Epithelial cell of prostate (primary cell): ENCODE results near the gene NCAPD2.
A peak's percentile ranks its signal among the peaks of the same experiment; 100 is the strongest.
"Not testable (repeated sequence)": the region's sequence is repeated elsewhere in the genome, so short reads cannot be mapped to it uniquely, and the experiment has no call there.

Experiments
- DNase-seq: peaks from one replicate; pipeline ENCODE4 v3.0.0-alpha.2; 2011; ENCODE audit warnings: low read depth, low spot score
- H3K27ac ChIP-seq: fragments of 450-650 bp; 2 replicates; pipeline ENCODE4 v1.5.1; 2017; ENCODE audit warnings: mild to moderate bottlenecking

NCAPD2 gene

DNA sequence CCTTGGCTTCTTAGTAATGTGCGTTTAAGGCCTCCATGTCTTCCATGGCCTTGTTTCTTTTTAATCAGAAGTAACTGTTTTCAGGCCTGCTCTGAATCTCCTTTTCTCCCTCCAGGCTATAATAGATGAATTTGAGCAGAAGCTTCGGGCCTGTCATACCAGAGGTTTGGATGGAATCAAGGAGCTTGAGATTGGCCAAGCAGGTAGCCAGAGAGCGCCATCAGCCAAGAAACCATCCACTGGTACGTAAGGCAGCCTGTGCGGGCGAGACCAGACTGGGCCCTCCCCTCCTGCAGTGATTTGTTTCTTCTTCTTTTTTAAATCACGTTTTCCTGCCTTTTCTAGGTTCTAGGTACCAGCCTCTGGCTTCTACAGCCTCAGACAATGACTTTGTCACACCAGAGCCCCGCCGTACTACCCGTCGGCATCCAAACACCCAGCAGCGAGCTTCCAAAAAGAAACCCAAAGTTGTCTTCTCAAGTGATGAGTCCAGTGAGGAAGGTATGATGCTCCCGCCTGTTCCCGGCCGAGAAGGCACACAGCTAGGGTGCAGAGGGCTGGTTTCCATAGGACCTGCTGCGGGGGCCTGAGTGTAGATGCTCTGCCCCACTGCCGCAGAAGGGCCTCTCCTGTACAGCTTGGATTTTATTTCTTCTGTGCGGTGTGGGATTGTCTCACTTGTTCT lies 36.8 kb downstream of the NCAPD2 start:
- no peak overlapping the region for H3K27ac ChIP-seq
- no peak for DNase-seq

DNA sequence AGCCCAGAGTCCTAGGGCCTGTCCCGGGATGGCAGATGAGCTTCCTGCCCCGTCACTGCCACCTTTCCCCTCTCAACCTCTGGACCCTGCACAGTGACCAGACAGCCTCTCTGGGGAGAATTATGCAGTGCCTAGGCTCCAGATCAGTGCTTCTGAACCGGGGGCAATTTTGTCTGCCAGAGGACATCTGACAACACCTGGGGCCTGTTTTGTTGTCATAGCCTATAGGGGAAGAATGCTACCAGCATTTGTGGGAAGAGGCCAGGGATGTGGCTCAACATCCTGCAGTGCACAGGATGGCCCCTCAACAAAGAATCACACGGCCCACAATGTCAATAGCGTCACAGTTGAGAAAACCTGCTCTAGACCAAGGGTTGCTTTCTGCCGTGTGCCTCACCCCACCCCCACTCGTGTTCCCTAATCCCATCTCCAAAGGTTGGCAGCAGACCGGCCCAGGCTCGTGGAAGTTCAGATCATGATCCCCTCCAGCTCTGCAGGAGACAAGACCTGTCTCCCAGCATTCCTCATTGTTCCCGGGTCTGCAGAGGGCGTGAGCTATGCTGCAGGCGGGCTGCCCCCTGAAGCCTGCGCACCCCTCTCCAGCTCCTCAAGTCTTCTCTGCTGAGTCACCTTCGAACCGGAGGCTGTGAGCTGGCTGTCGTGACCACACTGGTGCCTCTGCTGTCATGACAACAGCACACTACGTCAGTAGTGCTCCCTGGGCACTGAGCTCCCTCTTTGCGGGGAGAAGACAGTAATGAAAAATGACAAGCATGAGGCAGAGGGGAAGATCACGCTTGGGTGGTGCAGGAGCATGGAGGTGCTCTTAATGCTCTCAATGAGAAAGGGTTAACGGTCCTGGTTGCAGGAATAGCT lies 38.4 kb downstream of the NCAPD2 start:
- H3K27ac ChIP-seq, result peak overlapping the region; percentile 95
- DNase-seq, result peak; percentile 74

DNA sequence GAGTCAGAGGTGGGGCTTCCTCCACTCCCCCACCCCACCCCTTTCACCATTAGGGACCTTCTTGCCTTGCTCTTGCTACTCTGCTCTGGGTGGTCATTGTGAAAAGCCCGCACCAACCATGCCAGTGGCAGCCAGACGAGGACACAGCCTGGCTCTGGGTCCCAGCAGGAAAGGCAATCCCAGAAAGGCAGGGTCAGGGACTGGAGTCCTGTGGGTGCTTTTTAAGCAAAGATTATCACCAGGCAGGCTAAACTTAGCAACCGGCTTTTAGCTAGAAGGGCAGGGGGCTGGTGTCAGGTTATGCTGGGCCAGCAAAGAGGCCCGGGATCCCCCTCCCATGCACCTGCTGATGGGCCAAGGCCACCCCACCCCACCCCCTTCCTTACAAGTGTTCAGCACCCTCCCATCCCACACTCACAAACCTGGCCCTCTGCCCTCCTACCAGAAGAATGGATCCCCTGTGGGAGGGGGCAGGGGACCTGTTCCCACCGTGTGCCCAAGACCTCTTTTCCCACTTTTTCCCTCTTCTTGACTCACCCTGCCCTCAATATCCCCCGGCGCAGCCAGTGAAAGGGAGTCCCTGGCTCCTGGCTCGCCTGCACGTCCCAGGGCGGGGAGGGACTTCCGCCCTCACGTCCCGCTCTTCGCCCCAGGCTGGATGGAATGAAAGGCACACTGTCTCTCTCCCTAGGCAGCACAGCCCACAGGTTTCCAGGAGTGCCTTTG lies 39.2 kb downstream of the NCAPD2 start:
- H3K27ac ChIP-seq, result peak overlapping the region; percentile 95
- no peak for DNase-seq

DNA sequence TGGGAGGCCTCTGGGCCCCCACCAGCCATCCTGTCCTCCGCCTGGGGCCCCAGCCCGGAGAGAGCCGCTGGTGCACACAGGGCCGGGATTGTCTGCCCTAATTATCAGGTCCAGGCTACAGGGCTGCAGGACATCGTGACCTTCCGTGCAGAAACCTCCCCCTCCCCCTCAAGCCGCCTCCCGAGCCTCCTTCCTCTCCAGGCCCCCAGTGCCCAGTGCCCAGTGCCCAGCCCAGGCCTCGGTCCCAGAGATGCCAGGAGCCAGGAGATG lies 39.7 kb downstream of the NCAPD2 start:
- H3K27ac ChIP-seq, result peak overlapping the region; percentile 95
- DNase-seq, result no peak

DNA sequence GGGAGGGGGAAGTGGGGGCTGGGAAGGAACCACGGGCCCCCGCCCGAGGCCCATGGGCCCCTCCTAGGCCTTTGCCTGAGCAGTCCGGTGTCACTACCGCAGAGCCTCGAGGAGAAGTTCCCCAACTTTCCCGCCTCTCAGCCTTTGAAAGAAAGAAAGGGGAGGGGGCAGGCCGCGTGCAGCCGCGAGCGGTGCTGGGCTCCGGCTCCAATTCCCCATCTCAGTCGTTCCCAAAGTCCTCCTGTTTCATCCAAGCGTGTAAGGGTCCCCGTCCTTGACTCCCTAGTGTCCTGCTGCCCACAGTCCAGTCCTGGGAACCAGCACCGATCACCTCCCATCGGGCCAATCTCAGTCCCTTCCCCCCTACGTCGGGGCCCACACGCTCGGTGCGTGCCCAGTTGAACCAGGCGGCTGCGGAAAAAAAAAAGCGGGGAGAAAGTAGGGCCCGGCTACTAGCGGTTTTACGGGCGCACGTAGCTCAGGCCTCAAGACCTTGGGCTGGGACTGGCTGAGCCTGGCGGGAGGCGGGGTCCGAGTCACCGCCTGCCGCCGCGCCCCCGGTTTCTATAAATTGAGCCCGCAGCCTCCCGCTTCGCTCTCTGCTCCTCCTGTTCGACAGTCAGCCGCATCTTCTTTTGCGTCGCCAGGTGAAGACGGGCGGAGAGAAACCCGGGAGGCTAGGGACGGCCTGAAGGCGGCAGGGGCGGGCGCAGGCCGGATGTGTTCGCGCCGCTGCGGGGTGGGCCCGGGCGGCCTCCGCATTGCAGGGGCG lies 40.2 kb downstream of the NCAPD2 start, which contains the start of gene GAPDH:
Gene GAPDH, plus strand, starts transcription at position 595 of the 772 bp plus-strand sequence. CDS start 316 bp downstream, outside the sequence.
- peak within 1 kb of the TSS; percentile 95 for H3K27ac ChIP-seq
- peak; percentile 87 for DNase-seq

DNA sequence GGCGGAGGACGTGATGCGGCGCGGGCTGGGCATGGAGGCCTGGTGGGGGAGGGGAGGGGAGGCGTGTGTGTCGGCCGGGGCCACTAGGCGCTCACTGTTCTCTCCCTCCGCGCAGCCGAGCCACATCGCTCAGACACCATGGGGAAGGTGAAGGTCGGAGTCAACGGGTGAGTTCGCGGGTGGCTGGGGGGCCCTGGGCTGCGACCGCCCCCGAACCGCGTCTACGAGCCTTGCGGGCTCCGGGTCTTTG lies 40.7 kb downstream of the NCAPD2 start:
- no peak for DNase-seq
- H3K27ac ChIP-seq, result peak overlapping the region; percentile 95

DNA sequence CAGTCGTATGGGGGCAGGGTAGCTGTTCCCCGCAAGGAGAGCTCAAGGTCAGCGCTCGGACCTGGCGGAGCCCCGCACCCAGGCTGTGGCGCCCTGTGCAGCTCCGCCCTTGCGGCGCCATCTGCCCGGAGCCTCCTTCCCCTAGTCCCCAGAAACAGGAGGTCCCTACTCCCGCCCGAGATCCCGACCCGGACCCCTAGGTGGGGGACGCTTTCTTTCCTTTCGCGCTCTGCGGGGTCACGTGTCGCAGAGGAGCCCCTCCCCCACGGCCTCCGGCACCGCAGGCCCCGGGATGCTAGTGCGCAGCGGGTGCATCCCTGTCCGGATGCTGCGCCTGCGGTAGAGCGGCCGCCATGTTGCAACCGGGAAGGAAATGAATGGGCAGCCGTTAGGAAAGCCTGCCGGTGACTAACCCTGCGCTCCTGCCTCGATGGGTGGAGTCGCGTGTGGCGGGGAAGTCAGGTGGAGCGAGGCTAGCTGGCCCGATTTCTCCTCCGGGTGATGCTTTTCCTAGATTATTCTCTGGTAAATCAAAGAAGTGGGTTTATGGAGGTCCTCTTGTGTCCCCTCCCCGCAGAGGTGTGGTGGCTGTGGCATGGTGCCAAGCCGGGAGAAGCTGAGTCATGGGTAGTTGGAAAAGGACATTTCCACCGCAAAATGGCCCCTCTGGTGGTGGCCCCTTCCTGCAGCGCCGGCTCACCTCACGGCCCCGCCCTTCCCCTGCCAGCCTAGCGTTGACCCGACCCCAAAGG lies 41.2 kb downstream of the NCAPD2 start:
- H3K27ac ChIP-seq, result peak overlapping the region; percentile 95
- DNase-seq, result no peak

DNA sequence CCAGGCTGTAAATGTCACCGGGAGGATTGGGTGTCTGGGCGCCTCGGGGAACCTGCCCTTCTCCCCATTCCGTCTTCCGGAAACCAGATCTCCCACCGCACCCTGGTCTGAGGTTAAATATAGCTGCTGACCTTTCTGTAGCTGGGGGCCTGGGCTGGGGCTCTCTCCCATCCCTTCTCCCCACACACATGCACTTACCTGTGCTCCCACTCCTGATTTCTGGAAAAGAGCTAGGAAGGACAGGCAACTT lies 41.7 kb downstream of the NCAPD2 start:
- H3K27ac ChIP-seq, result peak overlapping the region; percentile 95
- no peak for DNase-seq

DNA sequence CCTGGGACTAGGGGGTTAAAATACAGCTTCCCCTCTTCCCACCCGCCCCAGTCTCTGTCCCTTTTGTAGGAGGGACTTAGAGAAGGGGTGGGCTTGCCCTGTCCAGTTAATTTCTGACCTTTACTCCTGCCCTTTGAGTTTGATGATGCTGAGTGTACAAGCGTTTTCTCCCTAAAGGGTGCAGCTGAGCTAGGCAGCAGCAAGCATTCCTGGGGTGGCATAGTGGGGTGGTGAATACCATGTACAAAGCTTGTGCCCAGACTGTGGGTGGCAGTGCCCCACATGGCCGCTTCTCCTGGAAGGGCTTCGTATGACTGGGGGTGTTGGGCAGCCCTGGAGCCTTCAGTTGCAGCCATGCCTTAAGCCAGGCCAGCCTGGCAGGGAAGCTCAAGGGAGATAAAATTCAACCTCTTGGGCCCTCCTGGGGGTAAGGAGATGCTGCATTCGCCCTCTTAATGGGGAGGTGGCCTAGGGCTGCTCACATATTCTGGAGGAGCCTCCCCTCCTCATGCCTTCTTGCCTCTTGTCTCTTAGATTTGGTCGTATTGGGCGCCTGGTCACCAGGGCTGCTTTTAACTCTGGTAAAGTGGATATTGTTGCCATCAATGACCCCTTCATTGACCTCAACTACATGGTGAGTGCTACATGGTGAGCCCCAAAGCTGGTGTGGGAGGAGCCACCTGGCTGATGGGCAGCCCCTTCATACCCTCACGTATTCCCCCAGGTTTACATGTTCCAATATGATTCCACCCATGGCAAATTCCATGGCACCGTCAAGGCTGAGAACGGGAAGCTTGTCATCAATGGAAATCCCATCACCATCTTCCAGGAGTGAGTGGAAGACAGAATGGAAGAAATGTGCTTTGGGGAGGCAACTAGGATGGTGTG lies 42.3 kb downstream of the NCAPD2 start:
- peak overlapping the region; percentile 95 for H3K27ac ChIP-seq
- no peak for DNase-seq

DNA sequence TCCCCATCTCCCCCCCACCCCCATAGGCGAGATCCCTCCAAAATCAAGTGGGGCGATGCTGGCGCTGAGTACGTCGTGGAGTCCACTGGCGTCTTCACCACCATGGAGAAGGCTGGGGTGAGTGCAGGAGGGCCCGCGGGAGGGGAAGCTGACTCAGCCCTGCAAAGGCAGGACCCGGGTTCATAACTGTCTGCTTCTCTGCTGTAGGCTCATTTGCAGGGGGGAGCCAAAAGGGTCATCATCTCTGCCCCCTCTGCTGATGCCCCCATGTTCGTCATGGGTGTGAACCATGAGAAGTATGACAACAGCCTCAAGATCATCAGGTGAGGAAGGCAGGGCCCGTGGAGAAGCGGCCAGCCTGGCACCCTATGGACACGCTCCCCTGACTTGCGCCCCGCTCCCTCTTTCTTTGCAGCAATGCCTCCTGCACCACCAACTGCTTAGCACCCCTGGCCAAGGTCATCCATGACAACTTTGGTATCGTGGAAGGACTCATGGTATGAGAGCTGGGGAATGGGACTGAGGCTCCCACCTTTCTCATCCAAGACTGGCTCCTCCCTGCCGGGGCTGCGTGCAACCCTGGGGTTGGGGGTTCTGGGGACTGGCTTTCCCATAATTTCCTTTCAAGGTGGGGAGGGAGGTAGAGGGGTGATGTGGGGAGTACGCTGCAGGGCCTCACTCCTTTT lies 43.1 kb downstream of the NCAPD2 start:
- H3K27ac ChIP-seq, result peak overlapping the region; percentile 95
- DNase-seq, result no peak

DNA sequence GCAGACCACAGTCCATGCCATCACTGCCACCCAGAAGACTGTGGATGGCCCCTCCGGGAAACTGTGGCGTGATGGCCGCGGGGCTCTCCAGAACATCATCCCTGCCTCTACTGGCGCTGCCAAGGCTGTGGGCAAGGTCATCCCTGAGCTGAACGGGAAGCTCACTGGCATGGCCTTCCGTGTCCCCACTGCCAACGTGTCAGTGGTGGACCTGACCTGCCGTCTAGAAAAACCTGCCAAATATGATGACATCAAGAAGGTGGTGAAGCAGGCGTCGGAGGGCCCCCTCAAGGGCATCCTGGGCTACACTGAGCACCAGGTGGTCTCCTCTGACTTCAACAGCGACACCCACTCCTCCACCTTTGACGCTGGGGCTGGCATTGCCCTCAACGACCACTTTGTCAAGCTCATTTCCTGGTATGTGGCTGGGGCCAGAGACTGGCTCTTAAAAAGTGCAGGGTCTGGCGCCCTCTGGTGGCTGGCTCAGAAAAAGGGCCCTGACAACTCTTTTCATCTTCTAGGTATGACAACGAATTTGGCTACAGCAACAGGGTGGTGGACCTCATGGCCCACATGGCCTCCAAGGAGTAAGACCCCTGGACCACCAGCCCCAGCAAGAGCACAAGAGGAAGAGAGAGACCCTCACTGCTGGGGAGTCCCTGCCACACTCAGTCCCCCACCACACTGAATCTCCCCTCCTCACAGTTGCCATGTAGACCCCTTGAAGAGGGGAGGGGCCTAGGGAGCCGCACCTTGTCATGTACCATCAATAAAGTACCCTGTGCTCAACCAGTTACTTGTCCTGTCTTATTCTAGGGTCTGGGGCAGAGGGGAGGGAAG lies 43.9 kb downstream of the NCAPD2 start:
- H3K27ac ChIP-seq, result peak overlapping the region; percentile 95
- DNase-seq, result not testable (repeated sequence)

DNA sequence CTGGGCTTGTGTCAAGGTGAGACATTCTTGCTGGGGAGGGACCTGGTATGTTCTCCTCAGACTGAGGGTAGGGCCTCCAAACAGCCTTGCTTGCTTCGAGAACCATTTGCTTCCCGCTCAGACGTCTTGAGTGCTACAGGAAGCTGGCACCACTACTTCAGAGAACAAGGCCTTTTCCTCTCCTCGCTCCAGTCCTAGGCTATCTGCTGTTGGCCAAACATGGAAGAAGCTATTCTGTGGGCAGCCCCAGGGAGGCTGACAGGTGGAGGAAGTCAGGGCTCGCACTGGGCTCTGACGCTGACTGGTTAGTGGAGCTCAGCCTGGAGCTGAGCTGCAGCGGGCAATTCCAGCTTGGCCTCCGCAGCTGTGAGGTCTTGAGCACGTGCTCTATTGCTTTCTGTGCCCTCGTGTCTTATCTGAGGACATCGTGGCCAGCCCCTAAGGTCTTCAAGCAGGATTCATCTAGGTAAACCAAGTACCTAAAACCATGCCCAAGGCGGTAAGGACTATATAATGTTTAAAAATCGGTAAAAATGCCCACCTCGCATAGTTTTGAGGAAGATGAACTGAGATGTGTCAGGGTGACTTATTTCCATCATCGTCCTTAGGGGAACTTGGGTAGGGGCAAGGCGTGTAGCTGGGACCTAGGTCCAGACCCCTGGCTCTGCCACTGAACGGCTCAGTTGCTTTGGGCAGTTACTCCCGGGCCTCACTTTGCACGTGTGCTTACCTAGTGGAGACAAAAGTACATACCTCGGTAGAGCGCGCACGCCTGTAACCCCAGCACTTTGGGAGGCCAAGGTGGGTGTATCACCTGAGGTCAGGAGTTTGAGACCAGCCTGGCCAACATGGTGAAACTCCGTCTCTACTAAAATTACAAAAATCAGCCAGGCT lies 44.8 kb downstream of the NCAPD2 start:
- peak overlapping the region; percentile 95 for H3K27ac ChIP-seq
- no peak for DNase-seq

DNA sequence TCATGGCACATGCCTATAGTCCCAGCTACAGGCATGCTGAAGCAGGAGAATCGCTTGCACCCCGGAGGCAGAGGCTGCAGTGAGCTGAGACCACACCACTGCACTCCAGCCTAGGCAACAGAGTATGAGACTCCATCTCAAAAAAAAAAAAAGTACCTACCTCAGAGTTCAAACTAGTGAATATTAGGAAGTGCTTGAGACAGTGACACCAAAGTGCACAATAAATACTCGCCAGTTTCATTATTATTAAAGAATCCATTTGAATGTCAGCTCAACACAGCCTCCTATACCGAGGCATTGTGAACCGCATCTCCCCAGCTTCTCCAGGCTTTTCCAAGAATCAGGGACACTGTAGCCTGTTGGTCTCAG lies 45.4 kb downstream of the NCAPD2 start:
- DNase-seq, result no peak
- peak overlapping the region; percentile 95 for H3K27ac ChIP-seq

DNA sequence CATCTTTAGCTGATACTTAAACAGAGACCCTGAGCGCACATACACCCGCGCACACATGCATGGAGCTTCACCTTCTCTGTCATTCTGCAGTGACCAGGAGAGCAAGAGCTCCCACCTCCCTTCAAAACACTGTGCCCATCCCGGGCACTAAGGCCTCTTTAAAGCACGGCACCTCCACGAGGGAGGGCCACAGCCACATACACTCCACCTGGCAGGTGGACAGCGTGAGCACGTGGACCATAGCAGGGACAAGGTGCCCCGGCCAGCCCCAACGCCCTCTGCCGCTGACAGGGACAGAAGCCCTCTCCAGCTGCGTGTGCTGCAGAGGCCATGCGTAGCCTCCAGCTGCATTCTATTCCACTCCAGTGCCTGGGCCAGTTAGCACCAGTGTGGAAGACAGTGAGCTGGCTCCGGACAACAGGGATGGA lies 45.8 kb downstream of the NCAPD2 start:
- peak overlapping the region; percentile 95 for H3K27ac ChIP-seq
- DNase-seq, result no peak

DNA sequence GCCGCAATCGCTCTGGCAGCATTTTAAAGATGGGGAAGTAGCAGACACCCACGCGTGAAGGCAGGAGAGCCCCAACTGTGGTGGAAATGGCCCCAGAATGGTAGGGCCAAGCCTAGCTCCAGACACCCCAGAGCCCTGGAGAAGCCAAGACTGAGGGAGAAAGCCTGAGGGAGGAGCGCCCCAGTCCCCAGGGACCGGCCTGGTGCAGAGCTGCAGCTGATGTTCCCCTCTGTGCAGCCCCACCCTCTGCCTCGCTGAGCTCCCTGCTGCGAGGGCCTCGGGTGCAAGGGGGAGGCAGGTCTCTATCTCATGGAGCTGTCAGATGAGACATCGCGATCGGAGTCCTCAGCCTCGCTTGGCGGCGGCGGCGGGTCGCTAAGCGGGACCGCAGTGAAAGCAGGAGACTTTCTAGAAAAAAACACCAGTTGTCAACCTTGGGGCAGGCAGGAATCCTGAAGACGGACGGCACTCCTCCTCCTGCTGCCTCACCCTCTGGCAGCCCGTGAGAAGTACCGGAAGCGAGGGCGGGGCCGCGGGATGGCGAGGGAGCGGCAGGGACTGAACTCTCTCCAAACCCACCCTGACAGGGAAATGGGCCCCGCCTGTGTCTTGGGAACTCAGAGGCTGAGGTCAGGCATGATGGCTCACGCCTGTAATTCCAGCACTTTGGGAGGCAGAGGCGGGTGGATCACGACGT lies 46.4 kb downstream of the NCAPD2 start:
- H3K27ac ChIP-seq, result peak overlapping the region; percentile 95
- peak; percentile 81 for DNase-seq
